AML-193 (cell line): ENCODE results near the gene TMEM165.

Experiments
- DNase-seq, 2 experiments: peaks; one replicate each; lab custom pipeline; 2025; lab: John Stamatoyannopoulos, UW

The TMEM165 gene

GRCh38 chr4:55406545-55406944 is 10.8 kb downstream of the TMEM165 start:
- no peak for DNase-seq

DNA sequence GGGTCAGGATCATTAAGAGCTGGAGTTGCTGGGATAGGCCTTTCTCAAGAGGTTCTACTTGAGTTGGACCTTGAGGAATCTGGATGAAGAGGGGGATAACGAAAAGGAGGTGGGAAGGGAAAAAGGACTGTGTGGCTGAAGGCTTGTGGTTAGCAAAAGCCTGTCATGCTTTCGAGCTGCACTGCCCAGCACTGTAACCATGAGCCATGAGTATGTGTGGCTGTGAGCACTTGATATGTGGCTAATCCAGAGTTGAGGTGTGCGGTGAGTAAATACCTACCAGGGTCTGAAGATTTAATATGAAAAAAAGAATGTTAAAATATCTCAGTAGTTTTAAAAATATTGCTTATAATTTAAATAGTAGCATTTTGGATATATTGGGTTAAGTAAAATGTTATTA is 11.4 kb downstream of the TMEM165 start:
- DNase-seq, result no peak

DNA sequence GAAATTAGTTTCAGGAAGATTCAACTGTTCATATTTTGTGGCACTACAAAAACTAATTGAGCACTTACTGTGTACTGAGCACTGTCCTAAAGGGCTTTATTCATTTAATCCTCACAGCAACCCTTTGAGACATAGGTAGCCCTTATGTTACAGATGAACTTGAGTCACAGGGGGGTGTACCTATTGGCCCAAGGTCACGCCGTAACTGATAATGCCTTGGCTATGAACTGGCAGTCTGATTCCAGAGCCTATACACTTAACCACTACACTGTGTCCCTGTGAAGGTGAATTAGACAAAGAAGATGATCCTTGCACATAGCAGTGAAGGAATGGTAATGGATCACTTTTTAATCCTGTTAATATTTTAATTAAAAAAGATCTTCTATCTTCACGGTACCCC is 12.0 kb downstream of the TMEM165 start:
- no peak for DNase-seq

- no peak for DNase-seq
These were observed 13.9 kb downstream of the TMEM165 start for GRCh38 chr4:55409468-55410171.

- DNase-seq, result no peak
These were observed 14.7 kb downstream of the TMEM165 start for GRCh38 chr4:55410431-55410830.

DNA sequence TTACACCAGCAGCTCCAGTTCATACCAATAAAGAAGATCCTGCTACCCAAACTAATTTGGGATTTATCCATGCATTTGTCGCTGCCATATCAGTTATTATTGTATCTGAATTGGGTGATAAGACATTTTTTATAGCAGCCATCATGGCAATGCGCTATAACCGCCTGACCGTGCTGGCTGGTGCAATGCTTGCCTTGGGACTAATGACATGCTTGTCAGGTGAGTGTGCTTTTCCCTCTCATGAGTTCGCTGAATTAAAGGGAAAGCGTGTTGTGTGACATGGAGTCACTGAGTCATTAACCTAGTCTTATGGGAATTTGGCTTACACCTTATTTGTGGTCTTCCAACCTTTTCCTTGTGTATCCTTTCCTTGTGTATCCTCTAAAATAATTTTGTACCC is 15.9 kb downstream of the TMEM165 start:
- no peak for DNase-seq

DNA sequence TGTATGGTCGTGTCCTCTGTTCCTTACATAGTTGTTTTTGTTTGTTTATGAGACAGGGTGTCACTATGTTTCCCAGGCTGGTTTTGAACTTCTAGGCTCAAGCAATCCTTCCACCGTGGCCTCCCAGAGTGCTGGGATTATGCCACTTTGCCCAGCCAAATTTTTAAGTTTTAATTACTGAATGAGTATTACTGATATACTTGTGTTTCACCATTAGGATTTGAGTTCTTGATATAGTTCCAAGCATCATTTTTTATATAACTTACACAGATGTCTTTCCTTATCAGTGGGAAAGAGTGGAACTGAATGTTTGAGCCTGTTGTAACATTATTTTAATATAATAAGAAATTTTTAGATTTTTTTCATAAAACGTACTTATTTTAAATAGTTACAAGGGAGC is 20.4 kb downstream of the TMEM165 start:
- DNase-seq, result no peak

DNA sequence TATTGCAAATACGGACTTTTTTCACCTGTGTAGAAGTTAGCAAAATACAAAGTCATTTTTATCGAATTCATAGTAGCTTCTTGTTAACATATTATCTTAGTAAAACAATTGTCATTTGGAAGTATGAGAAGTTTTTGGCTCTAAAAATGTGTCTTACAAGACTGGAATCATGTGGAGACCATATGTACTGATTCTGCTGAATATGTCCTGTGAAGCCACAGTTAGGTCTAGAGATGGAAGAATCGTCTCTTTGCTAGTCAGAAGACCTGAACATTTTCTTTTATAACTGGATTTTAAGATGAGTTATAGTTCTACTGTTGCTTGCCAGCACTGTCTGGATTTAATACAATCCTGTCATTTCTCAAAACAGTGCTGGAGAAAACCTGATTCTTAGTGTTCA is 29.0 kb downstream of the TMEM165 start:
- DNase-seq, result no peak

GRCh38 chr4:55431710-55432336 is 36.1 kb downstream of the TMEM165 start:
- DNase-seq, result no peak

- no peak for DNase-seq
These were observed 39.5 kb downstream of the TMEM165 start for GRCh38 chr4:55435141-55435841.

DNA sequence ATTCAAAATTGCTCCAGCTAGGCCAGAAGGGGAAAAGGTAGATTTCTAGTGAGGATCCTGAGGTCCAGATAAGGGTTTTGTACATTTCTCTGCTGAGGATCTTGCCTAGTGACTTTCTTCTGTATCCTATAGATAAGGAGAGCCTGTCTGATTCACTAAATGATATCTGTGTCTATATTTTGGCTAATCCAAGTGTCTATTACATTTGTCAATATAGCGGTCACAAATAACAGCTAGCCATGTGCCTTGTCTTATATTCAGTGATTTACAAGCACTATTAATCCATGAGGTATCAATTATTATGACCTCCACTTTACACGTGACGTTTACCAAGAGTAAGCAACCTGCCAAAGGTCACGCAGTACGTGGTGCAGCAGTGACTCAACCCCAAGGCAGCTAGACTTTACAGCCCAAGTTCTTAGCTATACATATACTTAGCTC is 41.6 kb downstream of the TMEM165 start:
- DNase-seq, result no peak

GRCh38 chr4:55437823-55438222 is 42.1 kb downstream of the TMEM165 start:
- DNase-seq, result no peak

DNA sequence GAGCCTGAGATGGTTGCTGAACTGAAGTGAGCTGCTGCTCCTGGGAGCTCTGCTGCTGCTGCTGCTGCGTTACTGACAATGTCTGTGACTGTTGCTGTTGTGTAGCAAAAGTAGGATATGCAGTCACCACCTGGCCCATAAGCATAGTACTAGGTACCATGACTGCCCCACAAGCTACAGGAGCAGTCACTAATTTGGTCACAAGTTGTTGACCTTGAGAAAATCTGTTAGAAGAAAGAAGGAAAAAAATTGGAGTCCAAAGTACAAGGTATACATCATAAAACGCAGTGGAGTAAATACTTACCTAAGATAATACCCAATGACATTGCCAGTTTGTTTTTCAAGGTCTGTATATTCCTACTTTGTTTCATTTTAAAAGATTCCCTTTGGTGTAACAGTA is 42.6 kb downstream of the TMEM165 start:
- no peak for DNase-seq

DNA sequence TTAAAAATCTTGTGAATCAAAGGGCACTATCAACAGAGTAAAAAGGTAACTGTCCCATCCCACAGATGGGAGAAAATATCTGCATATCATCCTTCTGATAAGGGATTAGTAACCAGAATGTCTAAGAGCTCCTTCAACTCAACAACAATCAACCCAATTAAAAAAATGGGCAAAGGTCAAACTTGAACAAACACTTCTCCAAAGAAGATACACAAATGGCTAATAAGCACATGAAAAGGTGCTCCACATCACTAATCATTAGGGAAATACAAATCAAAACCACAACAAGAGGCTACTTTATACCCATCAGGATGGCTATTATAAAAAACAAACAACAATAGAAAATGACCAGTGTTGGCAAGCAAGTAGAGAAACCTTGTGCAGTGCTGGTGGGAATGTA is 43.3 kb downstream of the TMEM165 start:
- no peak for DNase-seq

GRCh38 chr4:55440786-55441185 is 45.0 kb downstream of the TMEM165 start:
- no peak for DNase-seq

DNA sequence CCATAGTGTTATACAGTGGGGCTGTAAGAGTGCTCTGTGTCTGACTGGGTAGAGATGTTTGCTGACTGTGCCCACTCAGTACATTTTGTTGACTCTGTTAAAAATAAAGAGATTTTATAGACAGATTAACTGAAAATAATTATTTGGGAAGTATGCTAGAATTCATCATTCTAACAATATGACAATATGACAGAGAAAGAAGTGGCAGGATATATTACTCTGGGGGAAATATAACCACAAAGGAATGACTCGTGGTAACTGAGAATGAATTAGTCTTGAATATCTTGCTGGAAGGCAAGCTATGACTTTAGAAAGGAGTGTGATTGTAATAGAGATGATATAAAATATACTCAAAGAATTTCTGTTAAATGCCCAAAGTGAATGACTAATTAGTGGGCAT is 46.8 kb downstream of the TMEM165 start:
- DNase-seq, result no peak

GRCh38 chr4:55444827-55445226 is 49.1 kb downstream of the TMEM165 start:
- DNase-seq, result no peak

- no peak for DNase-seq
These were observed 50.3 kb downstream of the TMEM165 start for GRCh38 chr4:55445921-55446577.

- DNase-seq, result no peak
These were observed 50.8 kb downstream of the TMEM165 start for GRCh38 chr4:55446578-55446922.

DNA sequence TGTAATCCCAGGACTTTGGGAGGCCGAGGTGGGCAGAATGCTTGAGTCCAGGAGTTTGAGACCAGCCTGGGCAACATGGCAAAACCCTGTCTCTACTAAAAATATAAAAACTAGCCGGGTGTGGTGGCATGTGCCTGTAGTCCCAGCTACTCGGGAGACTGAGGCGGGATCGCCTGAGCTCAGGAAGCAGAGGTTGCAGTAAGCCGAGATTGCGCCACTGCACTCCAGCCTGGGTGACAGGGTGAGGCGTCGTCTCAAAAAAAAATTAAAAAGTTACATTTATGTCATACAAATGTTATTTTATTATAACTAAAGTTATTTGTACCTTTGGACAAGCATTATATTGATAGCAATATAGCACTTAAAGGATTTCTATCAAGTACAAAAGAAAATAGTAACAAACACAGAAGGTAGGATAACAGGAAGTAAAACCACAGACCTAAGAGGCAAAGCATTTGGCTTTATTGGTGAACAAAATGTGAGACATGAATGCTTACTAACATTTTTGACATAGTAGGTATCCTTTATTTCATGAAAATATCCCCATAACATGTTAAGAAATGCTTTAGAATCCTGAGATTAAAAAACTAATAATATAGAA is 51.5 kb downstream of the TMEM165 start:
- DNase-seq, result no peak

DNA sequence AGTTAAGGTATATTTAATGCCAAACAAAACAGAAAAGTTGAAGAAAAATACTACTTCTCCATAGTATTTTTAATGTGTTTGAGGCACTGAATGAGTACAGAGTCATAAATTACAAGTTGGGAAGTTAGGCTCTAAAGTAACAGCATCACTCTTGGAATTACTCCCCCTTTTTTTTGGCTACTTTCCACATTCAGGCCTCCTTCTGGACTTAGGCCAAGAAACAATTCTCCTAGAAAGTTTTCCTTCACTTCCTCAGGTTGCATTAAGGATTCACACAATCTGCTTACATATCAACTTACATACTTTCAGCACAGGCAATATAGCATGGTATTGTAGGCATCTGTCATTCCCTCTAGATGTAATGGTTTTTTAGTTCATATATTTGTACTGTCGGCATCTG is 52.1 kb downstream of the TMEM165 start:
- no peak for DNase-seq

DNA sequence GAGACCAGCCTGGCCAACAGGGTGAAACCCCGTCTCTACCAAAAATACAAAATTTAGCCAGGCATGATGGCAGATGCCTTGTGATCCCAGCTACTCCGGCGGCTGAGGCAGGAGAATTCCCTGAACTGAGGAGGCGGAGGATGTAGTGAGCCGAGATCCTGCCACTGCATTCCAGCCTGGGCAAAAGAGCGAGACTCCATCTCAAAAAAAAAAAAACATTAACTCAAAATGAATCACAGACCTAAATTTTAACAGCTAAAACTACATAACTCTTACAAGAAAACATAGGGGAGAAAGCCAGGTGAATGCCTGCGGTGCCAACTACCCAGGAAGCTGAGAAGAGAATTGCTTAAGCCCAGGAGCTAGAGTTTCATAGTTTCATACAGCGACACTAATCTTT is 54.8 kb downstream of the TMEM165 start:
- no peak for DNase-seq

GRCh38 chr4:55458164-55458563 is 62.4 kb downstream of the TMEM165 start:
- no peak for DNase-seq
